Pancreas (tissue), 10 donors: ENCODE measurements around the gene TXNL4A. TPM values are rescaled to one million over a fixed set of nuclear protein-coding genes. Genes with fewer than 3 reads are reported as not detected.

Source experiments
- ATAC-seq, 4 donors: fragments of 200-7000 bp; cut with Tn5 transposase; one replicate each; pipeline versions ENCODE4 v1.8.0 to v1.9.1; 2020; ENCODE audit warnings: mild to moderate bottlenecking in 4 of 4, moderate library complexity in 4 of 4
- DNase-seq, 6 donors: peaks; one replicate each; pipeline ENCODE4 v3.0.0-alpha.2; 2020
- FAIRE-seq: peaks from 2 replicates; lab custom pipeline; 2012; peaks lifted over from hg19 to GRCh38; lab: Jason Lieb, UNC
- H3K27ac ChIP-seq, 4 donors: fragments of 200-600 bp; sonication (generic); 1 replicate in 3 of 4; 2 replicates in 1 of 4; pipeline versions ENCODE4 v1.5.0 to v1.8.0; 2020
- H3K27me3 ChIP-seq, 4 donors: fragments of 200-600 bp; one replicate each; pipeline ENCODE4 v1.8.0; 2021
- H3K36me3 ChIP-seq, 3 donors: fragments of 200-600 bp; sonication (generic) in 1 of 3; one replicate each; pipeline versions ENCODE4 v1.5.0 to v1.8.0; 2020 to 2021
- H3K4me1 ChIP-seq, 3 donors: fragments of 200-600 bp; one replicate each; pipeline ENCODE4 v1.8.0; 2021
- H3K4me3 ChIP-seq, 4 donors: fragments of 200-600 bp; sonication (generic) in 2 of 4; one replicate each; pipeline versions ENCODE4 v1.5.0 to v1.8.0; 2020 to 2021
- H3K9me3 ChIP-seq, 4 donors: fragments of 200-600 bp; one replicate each; pipeline ENCODE4 v1.8.0; 2021
- CTCF ChIP-seq, 4 donors: fragments of 200-600 bp; sonication (generic) in 3 of 4; IDR thresholded peaks; one replicate each; pipeline versions ENCODE4 v1.5.0 to v1.8.0; 2021; ENCODE audit warnings: antibody characterized with exemption in 4 of 4
- WGBS, 2 donors: extraction: QIAGEN DNeasy Blood & Tissue Kit; methylation state at CpG; one replicate each; pipeline ENCODE4 v1.1.7; 2013; 5-methylcytosine and 5-hydroxymethylcytosine counted together
- intact Hi-C, 3 donors: fragments of 100-400 bp; cut with DNase I; formaldehyde crosslinking; loops; one replicate each; pipeline versions ENCODE4 v1.11.1 to v1.14.2; 2022
- polyA plus RNA-seq, 2 donors: library from polyadenylated mRNA; stranded (reverse); fragments of 200-250 nt; gene quantifications; one replicate each; pipeline ENCODE4 v1.2.3, GENCODE V29; 2013
- total RNA-seq, 6 donors: library from RNA; stranded (reverse); fragmentation: NEBNext Ultra II Directional in 4 of 6; extraction: Animal tissue kit (Norgen Biotek cat#: 25700) in 4 of 6; gene quantifications; one replicate each; pipeline versions ENCODE4 v1.2.1 to v1.2.4, GENCODE V29; 2021 to 2023
- donor health status: healthy with polysubstance abuse.
- donor health status: DM: no; HTN: no; CAD: no; lungs with moderate emphysema.
- donor health status: DM: no; HTN: no; CAD: no.
- donor health status: control.
- donor health status: control.
- donor health status: Bipolar disorder and iron deficiency.
- donor health status: DM: yes; HTN: yes; CAD: no.
- donor health status: DM: no; HTN: no; CAD: no.
- donor health status: DM: no; HTN: no; CAD: no.
- donor health status: DM: yes; HTN: yes; CAD: no.

The TXNL4A gene
- total and polyA plus RNA-seq, 8 donors: 40.5 to 64.6 (median 49.0) TPM

GRCh38 chr18:79974025-79974654 is 14.2 kb downstream of the TXNL4A start:
- DNase-seq: no peak
- Histone ChIP-seq H3K4me3 (no peak overlapping the region), H3K36me3 (peaks cover 0 to 14% (median 7%) of the 10 kb centered on the region in 3 donors), H3K27ac (no peak overlapping the region), H3K27me3 (no peaks in the 10 kb centered on the region), H3K4me1 (no peaks in the 10 kb centered on the region), H3K9me3 (no peaks in the 10 kb centered on the region)
- ATAC-seq: no peak
- intact Hi-C loops: no loop called here
- no peak for TF ChIP-seq CTCF (IDR thresholded peaks at IDR 0.05)
- no peak for FAIRE-seq
- 94 to 96% methylated on average over 4 of the region's 4 CpGs for WGBS, 2 donors

- 90 to 94% methylated on average over 16 of the region's 16 CpGs for WGBS, 2 donors
- Histone ChIP-seq H3K27ac (no peak overlapping the region), H3K4me1 (no peaks in the 10 kb centered on the region), H3K4me3 (no peak overlapping the region), H3K27me3 (no peaks in the 10 kb centered on the region), H3K9me3 (no peaks in the 10 kb centered on the region), H3K36me3 (peaks cover 0 to 14% (median 10%) of the 10 kb centered on the region in 3 donors)
- FAIRE-seq: no peak
- no peak for TF ChIP-seq CTCF (IDR thresholded peaks at IDR 0.05)
- intact Hi-C loops: no loop called here
- DNase-seq: no peak
- ATAC-seq: no peak
Observed at GRCh38 chr18:79973517-79973916, 14.8 kb downstream of the TXNL4A start.

GRCh38 chr18:79972720-79973119 is 15.6 kb downstream of the TXNL4A start:
- no peaks in the 10 kb centered on the region for H3K27me3 ChIP-seq
- ATAC-seq (no peak), DNase-seq (no peak), FAIRE-seq (no peak)
- no peaks in the 10 kb centered on the region for H3K9me3 ChIP-seq
- 93% methylated on average over 3 of the region's 3 CpGs for WGBS, 2 donors
- intact Hi-C loops: no loop called here
- no peak overlapping the region for H3K4me3 ChIP-seq
- H3K27ac ChIP-seq: no peak overlapping the region
- H3K36me3 ChIP-seq: peaks cover 0 to 17% (median 14%) of the 10 kb centered on the region in 3 donors
- TF ChIP-seq CTCF (IDR thresholded peaks at IDR 0.05): no peak
- H3K4me1 ChIP-seq: no peaks in the 10 kb centered on the region

- Histone ChIP-seq H3K4me1 (no peaks in the 10 kb centered on the region), H3K27me3 (no peaks in the 10 kb centered on the region), H3K4me3 (no peak overlapping the region), H3K36me3 (peaks cover 0 to 18% (median 14%) of the 10 kb centered on the region in 3 donors), H3K9me3 (no peaks in the 10 kb centered on the region), H3K27ac (no peak overlapping the region)
- DNase-seq (no peak), ATAC-seq (no peak), FAIRE-seq (no peak)
- TF ChIP-seq CTCF (IDR thresholded peaks at IDR 0.05): no peak
- WGBS, 2 donors: 89 to 90% methylated on average over 9 of the region's 9 CpGs
- intact Hi-C loops: no loop called here
Observed at GRCh38 chr18:79971986-79972385, 16.4 kb downstream of the TXNL4A start.

- Histone ChIP-seq H3K36me3 (peaks cover 0 to 18% (median 14%) of the 10 kb centered on the region in 3 donors), H3K27me3 (no peaks in the 10 kb centered on the region), H3K9me3 (no peaks in the 10 kb centered on the region), H3K4me1 (no peaks in the 10 kb centered on the region), H3K4me3 (no peak overlapping the region), H3K27ac (no peak overlapping the region)
- 88 to 91% methylated on average over 17 of the region's 17 CpGs for WGBS, 2 donors
- intact Hi-C loops: no loop called here
- no peak for TF ChIP-seq CTCF (IDR thresholded peaks at IDR 0.05)
- DNase-seq: peak in 2 of 6 donors; percentile 7 to 20
- no peak for FAIRE-seq
- no peak for ATAC-seq
Observed at GRCh38 chr18:79971211-79971952, 17.0 kb downstream of the TXNL4A start.
